ENCODE measurements around the gene SYVN1.

- no peak for TF ChIP-seq GATA2 (IDR thresholded peaks at IDR 0.05; ENCODE audit: low read depth, low read length)
- no peak for TF ChIP-seq GATA3 (IDR thresholded peaks at IDR 0.05; ENCODE audit: low read depth, low read length)
These were observed 43.7 kb downstream of the SYVN1 start for GRCh38 chr11:65090628-65091027.
